Stimulated activated CD4-positive, alpha-beta T cell treated with anti-CD3 and anti-CD28 coated beads, Interleukin-4, amount 100 ng/mL, for 24 hours (primary cell): Measurements from ENCODE around the gene NEMF.
A peak's percentile ranks its signal among the peaks of the same experiment; 100 is the strongest.
"Not testable (repeated sequence)": the region's sequence is repeated elsewhere in the genome, so short reads cannot be mapped to it uniquely, and the experiment has no call there.

Experiments
- DNase-seq: peaks from one replicate; pipeline ENCODE4 v3.0.0-alpha.2; 2020

NEMF gene

DNA sequence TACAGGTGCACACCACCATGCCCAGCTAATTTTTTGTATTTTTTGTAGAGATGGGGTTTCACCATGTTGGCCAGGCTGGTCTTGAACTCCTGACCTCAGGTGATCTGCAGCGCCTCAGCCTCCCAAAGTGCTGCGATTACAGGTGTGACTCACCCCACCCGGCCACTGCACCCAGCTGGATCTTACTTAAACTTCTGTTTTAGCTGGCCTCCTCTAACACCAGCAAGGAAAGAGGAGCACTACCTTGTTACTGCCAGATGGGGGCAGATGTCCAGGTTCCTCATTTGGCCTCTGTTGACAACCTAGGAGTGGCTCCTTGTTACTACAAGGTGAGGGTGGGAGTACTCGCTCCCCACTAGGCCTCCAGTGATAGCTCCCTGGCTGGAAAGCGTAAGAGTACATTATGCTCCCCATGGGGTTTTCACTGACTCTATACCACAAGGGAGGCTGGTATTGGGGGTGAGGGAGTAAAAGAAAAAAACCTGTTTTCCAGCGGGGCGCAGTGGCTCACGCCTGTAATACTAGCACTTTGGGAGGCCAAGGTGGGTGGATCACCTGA is 27.1 kb upstream of the NEMF start:
- DNase-seq = peak; percentile 63

DNA sequence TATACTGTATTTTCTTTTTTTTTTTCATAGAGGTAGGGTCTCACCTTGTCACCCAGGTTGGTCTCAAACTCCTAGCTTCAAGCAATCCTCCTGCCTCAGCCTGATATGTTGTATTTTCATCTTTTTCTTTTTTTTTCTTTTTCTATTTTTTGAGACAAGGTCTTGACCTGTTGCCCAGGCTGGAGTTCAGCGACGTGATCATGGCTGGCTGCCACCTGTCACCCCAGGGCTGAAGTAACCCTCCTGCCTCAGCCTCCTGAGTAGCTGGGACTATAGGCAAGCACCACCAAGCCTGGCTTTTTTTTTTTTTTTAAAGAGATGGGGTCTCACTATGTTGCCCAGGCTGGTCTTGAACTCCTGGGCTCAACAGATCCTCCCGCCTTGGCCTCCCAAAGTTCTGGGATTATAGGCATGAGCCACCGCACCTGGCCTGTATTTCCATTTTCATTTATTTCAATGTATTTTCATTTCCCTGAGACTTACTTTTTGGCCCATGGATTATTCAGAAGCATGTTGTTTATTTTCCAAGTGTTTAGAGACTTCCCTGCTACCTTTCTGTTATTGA is 24.1 kb upstream of the NEMF start:
- DNase-seq = no peak

DNA sequence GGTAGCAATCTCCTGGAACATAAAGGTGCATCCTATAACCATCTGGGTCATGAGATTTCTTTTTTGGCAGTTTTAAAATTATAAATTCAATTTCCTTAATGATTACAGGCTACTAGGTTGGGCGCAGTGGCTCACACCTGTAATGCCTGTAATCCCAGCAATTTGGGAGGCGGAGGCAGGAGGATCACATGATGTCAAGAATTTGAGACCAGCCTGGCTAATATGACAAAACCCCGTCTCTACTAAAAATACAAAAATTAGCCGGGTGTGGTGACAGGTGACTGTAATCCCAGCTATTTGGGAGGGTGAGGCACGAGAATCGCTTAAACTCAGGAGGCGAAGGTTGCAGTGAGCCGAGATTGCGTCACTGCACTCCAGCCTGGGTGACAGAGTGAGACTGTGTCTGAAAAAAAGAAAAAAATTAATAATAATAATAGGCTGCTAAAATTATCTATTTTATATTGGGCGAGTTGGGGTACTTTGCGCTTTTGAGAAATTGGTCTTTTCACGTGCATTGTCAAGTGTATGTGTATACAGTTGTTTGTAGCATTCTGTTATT is 23.1 kb upstream of the NEMF start:
- no peak for DNase-seq

GRCh38 chr14:49873548-49873947 is 21.0 kb upstream of the NEMF start:
- not testable (repeated sequence) for DNase-seq

- DNase-seq = no peak
These were observed 18.3 kb upstream of the NEMF start for GRCh38 chr14:49870908-49871307.

DNA sequence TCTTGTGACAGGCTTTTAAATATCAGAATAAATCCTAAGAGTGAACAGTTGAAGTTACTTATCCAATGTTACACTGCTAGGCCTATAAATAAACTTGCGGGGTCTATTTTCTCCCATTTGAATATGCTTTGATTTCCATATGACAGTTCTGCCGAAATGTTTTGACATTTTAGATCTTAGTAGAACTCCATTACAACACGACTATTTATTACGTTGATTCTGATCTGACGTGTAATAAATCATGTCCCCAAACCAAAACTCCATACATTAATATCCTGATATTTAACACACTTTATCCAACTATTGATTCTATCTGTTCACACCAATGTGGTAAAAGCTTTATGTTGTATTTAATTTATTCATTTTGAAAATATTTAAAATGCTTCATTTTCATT is 16.1 kb upstream of the NEMF start:
- no peak for DNase-seq

DNA sequence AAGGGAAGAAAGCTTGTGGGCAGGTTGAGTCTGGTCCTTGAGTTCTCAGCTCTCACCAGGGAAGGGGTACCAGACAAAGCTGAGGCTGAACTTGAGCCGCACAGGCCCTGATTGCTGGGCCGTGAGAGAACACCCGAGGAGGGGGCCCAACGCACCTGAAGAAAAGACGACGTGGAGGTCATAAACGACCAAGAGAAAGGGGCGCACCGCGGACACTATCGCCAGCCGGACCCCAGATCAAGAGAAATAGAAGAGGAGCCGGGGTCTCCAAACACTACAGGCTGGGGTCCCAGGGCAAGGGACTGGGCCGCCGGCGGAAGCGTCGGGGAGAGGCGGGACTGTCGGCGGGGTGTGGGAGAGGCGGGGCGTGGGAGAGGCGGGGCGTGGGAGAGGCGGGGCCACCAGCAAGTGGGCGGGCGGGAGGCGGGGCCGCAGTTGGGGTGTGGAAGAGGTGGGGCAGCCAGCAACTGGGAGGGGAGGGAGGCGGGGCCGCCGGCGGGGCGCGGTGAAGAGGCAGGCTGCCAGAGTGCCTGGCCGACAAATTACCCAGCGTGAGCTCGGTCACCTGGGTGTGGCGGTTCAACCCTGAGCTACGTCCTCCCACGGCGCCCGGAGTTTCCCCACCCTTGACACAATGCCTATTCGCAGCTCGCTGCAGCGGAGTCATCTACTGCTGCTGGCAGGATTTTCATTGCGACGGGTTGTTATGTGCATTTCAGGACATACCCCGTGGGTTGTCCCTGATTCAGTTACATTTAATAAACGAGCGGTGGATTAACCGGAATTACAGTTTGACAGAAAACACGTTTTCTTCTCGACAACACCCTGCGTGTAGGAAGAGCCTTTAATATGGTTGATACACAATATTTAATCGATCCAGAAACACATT is 15.5 kb upstream of the NEMF start:
- DNase-seq = peak; percentile 99

GRCh38 chr14:49865431-49865859 is 12.9 kb upstream of the NEMF start:
- DNase-seq = peak; percentile 86

- DNase-seq = no peak
These were observed 11.1 kb upstream of the NEMF start for GRCh38 chr14:49863487-49864281.

DNA sequence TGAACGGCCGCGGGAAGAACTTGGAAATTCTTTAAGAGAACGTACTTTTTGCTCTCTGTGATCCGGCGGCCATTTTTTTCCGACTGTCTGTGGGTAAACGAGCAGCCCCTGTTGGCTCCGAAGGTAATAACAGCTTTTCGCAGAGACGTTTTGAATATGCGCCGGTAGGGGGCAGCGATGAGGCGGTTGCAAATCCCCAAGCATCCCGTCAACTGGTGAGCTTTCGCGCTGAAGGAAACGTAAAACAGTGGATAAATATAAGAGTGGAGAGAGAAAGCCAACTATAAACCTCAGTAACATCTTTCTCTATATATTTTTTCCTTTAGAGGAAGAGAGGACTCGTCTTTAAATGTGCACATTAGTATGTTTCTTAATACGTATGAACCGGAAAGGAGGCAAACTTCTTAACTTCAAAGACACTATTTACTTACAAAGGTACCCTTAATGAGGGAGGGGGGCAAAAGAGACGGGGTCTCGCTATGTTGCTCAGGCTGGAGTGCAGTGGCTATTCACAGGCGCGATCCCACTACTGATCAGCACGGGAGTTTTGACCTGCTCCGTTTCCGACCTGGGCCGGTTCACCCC is 9.6 kb upstream of the NEMF start:
- peak; percentile 87 for DNase-seq

- DNase-seq = peak; percentile 66
These were observed 9.1 kb upstream of the NEMF start for GRCh38 chr14:49861699-49862088.

DNA sequence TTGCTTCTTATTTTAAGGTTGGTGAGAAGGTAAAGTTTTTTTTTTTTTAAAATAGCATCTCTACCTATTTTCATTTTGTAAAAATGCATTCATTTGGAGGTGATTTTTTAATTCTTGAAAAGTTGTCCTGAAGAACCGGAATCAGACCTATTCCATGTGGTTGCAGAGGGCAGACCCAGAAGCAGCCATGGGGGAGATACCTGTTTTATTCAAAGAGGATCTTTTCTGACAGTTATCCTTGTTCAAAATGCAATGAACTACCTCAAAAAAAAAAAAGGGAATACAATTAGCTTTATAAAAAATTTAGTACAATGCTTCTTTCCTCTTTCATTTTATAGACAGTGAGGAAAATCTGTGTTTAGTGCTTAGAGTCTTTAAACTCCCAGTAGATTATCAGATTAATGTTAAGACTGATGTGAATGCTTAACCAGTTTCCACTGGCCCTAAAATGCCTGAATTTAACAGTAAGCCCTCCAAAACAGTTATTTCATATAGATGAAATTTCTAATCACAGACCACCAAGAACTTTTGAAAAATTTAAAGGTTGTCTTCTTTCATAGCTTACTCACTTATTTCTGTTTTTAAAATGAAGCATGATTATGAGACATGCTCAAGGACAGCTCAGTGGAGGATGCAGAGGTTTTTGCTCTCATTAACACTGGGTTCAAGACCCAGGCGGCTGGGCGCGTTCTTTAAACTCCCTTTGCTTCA is 8.6 kb upstream of the NEMF start:
- no peak for DNase-seq

GRCh38 chr14:49858383-49858782 is 5.8 kb upstream of the NEMF start:
- no peak for DNase-seq

DNA sequence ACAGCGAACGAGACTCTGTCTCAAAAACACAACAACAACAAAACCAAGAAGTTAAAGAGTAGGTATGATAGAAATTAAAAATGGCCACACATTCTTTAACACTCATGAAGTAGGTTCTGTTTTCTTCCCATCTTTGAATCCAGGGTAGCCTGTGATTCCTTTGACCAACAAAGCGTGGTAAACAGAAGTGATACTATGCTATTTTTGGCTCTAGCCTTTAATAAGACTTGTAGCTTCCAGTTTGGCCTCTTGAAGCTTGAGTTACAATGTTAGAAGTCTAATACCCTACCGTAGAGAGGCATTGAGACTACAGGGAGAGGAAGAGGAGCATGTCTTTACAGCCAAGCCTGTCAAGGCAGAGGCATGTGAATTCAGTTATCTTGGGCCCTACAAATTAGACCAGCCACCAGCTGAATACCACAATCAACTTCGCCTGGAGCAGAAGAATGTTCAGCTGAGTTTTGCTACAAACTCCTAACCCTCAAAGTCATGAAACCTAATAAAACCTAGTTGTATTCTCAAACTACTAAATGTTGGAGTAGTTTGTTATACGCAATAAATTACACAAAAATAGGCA is 4.9 kb upstream of the NEMF start:
- no peak for DNase-seq

DNA sequence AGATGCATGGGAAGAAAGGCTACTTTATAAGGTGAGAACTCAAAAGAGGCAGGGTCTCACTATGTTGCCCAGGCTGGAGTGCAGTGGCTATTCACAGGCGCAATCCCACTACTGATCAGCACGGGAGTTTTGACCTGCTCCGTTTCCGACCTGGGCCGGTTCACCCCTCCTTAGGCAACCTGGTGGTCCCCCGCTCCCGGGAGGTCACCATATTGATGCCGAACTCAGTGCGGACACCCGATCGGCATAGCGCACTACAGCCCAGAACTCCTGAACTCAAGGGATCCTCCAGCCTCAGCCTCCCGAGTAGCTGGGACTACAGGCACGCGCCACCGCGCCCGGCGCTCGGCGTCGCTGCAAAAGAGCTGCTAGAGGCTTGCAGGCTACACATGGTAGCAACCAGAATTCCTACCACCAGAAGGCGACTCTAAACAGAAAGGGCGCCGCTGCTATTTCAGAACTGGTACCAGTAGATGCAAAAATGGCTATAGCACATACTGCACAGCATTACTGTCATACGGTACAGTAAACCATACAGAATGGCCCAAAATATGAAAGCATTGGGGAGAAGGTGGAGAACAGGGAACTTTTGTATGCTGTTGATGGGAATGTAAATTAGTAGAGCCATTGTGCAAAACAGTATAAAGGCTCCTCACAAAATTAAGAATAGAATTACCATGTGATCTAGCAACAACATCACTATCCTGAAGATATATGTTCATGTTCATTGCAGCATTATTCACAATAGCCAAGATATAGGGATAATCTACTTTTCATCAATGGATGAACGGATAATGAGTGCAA is 1.2 kb upstream of the NEMF start:
- DNase-seq = peak; percentile 77

GRCh38 chr14:49853158-49853477 is 530 bp upstream of the NEMF start:
- DNase-seq = no peak

DNA sequence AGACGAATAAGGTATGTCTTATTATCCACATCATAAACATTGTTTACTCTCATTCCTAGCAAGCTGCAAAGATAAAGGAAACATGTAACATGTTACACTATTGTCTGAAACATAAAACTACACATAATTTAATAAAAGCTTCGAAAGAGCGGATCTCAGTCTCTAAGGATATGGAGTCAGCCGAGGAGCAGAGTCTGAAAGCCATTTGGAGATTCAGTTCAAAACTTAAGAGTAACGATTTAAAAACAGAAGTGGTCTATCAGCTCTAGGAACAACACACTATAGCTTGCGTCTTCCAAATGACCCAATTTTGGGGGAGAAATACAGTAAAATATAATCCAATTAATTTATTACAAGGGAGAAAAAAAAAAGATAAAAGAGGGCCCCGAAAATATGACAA is 775 bp downstream of the NEMF start:
- DNase-seq = no peak

DNA sequence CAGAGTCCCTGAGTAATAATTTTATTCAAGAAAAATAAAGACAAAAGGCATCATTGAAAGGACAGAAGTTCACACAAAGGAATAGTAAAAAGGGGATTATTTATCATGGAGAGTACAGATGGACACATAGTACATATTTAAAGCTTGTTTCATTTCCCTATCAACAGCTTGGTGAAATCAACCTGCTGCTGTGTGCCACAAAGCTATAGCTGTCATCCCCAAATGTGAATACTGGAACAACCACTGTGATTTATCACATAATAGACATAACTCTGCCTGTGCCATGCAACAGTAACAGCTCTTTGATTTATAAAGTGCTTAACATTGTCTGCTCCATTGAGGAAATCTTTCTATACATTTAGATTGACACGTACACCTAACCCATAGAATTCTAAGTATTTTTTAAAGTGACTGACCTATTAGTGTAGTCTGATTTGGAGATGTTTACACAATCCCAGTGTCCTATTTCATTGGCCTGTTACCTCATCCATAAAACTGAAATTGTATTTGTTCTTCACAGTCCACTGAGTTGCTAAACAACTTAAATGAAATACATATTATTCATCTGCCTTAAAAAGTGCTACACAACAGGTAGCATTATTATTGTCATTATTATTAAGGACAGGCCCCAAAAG is 3.3 kb downstream of the NEMF start:
- DNase-seq = no peak

GRCh38 chr14:49828640-49829039 is 23.9 kb downstream of the NEMF start:
- no peak for DNase-seq

GRCh38 chr14:49820176-49820575 is 32.4 kb downstream of the NEMF start:
- no peak for DNase-seq
